Ammon's horn (tissue), 1 donor: ENCODE measurements around the gene KLHL8.

ENCODE experiments used
- DNase-seq: peaks from one replicate; pipeline ENCODE4 v3.0.0-alpha.2; 2016; ENCODE audit warnings: low spot score

Gene KLHL8

DNA sequence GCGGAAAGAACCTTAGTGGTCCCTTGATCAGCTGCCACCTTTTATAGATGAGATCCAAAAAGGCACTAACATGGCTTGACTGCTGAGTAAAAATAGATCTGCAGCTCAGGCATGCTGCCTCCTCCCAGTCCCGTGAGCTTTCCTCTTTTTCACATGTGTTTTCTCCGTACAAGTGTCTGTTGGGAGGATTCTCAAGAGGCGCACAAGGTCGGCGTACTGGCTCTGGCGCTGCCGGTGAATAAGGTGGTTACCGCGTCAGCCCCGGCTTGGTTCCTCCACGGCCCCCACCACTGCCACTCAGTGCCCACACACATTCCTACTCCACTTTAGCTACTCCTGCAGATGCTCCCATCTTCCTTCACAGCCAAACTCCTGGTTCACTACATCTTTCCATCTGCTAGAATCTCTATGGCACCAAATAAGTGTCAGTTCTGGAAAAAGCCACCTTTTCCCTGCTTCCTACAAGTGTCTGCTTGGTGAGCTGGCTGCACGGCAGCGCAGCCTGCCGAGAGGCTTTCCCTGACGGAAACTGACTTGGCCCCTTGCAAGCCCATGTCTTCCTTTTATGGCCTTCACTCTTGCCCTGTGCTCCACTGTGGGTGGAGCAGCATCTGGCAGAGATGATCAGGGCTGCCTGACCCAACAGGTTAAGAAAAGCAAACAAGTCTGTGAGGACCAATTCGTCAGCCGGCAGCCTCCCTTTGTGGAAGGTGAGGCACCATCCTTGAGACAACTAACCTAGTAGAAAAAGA is 99.8 kb downstream of the KLHL8 start:
- DNase-seq, result peak; percentile 28

DNA sequence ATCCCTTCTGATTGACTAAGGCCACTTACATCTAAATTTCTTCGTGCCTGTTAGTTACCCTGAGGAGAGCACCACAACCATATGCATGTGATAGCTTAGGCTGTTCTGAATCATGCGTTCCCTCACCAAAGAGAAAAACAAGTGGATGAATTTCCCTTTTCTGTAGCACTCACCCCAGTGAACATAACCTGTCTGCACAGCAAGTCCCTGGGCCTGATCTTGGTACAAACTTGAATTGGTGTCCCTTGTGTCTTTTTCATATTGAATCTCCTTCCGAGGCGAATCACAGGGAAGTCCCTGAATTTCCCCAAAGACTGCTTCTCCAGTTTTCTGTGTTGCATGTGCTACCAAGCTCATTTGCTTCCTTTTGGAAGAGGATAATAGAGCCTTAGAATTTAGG is 100.4 kb downstream of the KLHL8 start:
- DNase-seq, result no peak

GRCh38 chr4:87118826-87119225 is 101.6 kb downstream of the KLHL8 start:
- DNase-seq, result no peak

DNA sequence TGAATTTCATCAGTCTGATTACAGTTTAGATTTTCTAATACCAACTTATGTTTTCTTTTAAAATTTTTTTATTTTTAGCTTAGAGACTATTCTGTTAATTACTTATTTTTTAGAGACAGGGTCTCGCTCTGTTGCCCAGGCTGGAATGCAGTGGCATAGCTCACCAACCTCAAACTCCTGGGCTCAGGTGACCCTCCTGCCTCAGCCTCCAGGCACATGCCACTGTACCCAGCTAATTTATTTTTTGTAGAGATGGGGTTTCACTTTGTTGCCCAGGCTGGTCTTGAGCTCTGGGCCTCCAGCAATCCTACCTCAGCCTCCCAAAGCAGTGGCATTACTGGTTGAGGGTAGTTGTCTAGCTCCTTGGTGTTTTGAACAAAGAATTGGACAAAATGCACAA is 102.0 kb downstream of the KLHL8 start:
- no peak for DNase-seq

DNA sequence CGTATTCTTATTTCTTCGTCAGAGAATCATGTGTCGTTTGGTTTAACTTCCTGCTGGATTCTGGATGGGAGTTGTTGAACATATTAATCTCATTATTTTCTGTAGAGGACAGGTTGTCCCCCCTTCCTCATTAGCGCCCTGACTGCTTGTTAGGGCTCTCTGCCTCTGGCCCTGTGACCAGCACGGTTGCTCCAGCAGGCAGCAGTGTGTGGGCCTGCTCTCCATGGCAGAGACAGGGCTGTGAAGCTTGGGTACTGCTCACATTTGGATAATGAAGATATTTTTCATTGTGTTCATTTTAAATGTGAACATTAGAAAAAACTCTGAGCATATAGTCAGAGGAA is 102.7 kb downstream of the KLHL8 start:
- peak; percentile 39 for DNase-seq

GRCh38 chr4:87117051-87117731 is 103.2 kb downstream of the KLHL8 start:
- no peak for DNase-seq

DNA sequence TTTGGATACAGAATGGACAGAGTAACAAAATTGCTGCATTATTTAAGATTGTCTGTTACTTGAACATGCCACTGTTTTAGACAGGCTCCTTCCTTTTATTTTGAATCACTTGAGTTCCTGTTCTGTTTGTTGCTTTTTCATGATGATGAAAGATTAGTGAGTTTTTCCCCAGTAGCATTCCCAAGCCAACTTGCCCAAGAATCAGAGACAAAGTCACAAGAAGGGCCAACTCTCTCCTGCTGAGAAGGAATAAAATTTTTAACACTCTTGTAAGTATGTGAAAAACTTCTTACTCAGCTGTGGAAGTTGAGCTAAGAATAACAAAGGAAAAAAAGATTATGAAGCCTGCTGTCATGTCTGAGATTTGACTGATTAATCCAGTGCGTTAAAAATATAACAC is 104.2 kb downstream of the KLHL8 start:
- no peak for DNase-seq

- DNase-seq, result no peak
Observed at GRCh38 chr4:87114245-87115062, 106.0 kb downstream of the KLHL8 start.

DNA sequence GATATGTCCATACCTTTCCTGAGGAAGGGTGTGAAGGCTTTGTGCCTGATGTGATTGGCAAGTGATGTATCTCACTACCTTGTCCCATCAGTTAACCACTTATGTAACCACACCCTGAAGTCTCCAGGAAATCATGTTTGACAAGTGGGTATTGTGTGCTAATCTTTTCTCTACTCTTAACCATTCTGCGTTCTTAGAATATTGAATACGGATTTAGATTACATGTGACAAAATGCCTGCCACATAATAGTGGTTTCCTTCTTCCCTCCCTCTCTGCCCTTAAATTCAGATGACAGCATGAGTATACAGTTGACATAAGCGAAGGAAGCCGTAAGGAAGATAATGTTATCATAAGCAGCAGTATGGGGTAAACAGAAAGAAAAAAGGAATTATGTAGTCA is 108.4 kb downstream of the KLHL8 start:
- no peak for DNase-seq
